ENCODE data around the gene LLGL2.
A peak's percentile ranks its signal among the peaks of the same experiment; 100 is the strongest.
"Not testable (repeated sequence)": the region's sequence is repeated elsewhere in the genome, so short reads cannot be mapped to it uniquely, and the experiment has no call there.

Gene LLGL2

DNA sequence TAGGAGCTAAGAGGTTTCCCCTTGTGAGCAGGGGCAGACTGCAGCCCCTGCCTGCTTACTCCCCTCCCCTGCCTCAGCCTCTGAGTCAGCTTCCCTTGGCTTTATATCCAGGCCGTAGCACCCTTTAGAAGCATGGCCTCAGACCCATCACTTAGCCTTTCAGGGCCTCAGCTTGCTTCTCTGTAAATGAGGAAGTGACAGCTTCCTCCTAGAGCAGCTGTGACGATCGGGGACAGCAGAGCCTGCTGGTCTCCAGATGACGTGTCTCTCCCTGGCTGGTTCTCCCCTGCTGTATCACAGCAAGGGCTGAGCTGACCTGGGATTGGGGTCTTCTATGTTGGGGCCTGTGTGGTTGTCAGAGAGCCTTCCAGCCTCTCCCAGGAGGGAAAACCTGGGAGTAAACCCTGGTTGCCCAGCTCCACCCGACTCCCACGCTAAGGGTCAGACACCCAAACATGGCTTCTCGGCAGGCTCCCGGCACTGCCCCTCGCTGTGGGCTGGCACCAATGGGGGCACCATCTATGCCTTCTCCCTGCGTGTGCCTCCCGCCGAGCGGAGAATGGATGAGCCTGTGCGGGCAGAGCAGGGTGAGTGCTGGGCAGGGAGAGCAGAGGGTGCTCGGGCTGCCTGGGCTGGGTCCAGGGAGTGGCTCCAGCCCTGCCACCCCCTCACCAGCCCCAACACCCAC is 45.8 kb downstream of the LLGL2 start:
- Mint-ChIP-seq H3K36me3 (peaks cover 11% of the 10 kb centered on the region), H3K4me1 (peaks cover 26% of the 10 kb centered on the region), H3K27me3 (no peaks in the 10 kb centered on the region), H3K9me3 (no peaks in the 10 kb centered on the region), H3K4me3 (peak overlapping the region; percentile 63), H3K27ac (peak overlapping the region; percentile 96)
- peak; percentile 96 for ATAC-seq

DNA sequence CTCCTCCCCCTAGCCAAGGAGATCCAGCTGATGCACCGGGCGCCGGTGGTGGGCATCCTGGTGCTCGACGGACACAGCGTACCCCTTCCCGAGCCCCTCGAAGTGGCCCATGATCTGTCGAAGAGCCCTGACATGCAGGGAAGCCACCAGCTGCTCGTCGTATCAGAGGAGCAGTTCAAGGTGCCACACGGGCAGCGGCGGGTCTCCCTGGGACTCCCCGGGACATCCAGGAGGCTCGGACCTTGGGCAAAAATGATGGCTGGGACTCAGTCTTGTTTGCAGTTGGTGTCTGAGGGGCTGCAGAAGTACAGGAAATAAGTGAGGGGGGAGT is 46.4 kb downstream of the LLGL2 start:
- Mint-ChIP-seq H3K4me3 (no peak overlapping the region), H3K9me3 (no peaks in the 10 kb centered on the region), H3K36me3 (peaks cover 11% of the 10 kb centered on the region), H3K4me1 (peaks cover 20% of the 10 kb centered on the region), H3K27me3 (no peaks in the 10 kb centered on the region), H3K27ac (peak overlapping the region; percentile 96)
- no peak for ATAC-seq

DNA sequence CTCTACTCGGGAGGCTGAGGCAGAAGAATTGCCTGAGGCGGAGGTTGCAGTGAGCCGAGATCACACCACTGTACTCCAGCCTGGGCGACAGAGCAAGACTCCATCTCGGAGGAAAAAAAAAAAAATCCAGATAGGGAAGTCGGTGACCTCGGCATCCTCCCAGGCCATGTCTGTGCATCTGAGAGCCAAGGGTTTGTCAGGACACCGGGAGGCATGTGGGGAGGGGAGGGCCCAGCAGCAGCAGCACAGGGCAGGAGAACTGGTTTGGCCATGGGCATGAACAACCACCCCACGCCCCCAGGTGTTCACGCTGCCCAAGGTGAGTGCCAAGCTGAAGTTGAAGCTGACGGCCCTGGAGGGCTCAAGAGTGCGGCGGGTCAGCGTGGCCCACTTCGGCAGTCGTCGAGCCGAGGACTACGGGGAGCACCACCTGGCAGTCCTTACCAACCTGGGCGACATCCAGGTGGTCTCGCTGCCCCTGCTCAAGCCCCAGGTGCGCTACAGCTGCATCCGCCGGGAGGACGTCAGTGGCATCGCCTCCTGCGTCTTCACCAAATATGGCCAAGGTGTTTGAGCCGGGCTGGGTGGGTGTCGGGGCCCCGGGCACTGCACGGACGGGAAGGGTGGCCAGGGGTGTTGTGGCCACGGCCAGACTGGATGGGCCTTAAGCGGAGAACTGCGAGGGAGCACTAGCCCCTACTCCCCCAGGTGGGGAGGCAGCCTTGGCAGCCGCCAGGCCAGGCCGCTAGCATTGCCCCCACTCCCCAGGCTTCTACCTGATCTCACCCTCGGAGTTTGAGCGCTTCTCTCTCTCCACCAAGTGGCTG is 47.4 kb downstream of the LLGL2 start:
- Mint-ChIP-seq H3K36me3 (peaks cover 11% of the 10 kb centered on the region), H3K27ac (no peak overlapping the region), H3K4me3 (no peak overlapping the region), H3K27me3 (no peaks in the 10 kb centered on the region), H3K9me3 (no peaks in the 10 kb centered on the region), H3K4me1 (peaks cover 17% of the 10 kb centered on the region)
- ATAC-seq: no peak

DNA sequence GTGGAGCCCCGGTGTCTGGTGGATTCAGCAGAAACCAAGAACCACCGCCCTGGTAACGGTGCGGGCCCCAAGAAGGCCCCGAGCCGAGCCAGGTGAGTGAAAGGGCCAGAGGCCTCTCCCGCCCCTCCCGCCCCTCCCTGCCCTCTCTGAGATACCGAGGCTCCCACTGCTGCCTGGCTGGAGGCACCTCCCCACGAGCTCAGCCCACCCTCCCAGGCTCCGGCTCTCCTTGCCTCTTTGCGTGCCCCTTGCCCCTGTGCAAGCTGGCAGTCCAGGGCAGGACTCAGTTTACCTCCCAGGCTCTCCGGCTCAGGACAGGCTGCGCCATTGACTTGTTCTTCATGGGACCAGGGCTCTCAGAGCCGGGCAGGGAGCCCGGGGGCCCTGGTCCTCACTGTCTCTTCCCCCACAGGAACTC is 48.1 kb downstream of the LLGL2 start:
- Mint-ChIP-seq H3K36me3 (peaks cover 11% of the 10 kb centered on the region), H3K9me3 (no peaks in the 10 kb centered on the region), H3K27me3 (peaks cover 2% of the 10 kb centered on the region), H3K4me3 (no peak overlapping the region), H3K27ac (no peak overlapping the region), H3K4me1 (peaks cover 17% of the 10 kb centered on the region)
- no peak for ATAC-seq

DNA sequence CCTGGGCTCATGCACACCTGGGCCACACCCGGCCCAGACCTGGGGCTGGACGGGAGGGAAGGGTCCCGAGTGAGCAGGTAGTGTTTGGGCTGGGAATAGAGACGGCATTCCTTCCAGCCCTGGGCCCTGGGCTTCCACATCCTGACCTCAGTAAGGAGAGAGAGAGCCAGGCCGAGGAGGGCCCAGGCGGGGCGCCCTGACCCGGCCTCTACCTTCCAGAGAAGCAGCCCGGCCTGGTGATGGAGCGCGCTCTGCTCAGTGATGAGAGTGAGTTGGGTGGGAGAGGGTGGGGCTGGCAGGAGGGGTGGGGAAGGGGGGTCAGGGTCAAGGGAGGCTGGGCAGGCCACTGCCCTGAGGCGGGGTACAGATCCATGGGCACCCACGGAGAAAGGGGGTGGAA is 48.5 kb downstream of the LLGL2 start:
- Mint-ChIP-seq H3K27me3 (peaks cover 6% of the 10 kb centered on the region), H3K9me3 (no peaks in the 10 kb centered on the region), H3K27ac (no peak overlapping the region), H3K36me3 (peaks cover 11% of the 10 kb centered on the region), H3K4me3 (no peak overlapping the region), H3K4me1 (peaks cover 17% of the 10 kb centered on the region)
- ATAC-seq: no peak

DNA sequence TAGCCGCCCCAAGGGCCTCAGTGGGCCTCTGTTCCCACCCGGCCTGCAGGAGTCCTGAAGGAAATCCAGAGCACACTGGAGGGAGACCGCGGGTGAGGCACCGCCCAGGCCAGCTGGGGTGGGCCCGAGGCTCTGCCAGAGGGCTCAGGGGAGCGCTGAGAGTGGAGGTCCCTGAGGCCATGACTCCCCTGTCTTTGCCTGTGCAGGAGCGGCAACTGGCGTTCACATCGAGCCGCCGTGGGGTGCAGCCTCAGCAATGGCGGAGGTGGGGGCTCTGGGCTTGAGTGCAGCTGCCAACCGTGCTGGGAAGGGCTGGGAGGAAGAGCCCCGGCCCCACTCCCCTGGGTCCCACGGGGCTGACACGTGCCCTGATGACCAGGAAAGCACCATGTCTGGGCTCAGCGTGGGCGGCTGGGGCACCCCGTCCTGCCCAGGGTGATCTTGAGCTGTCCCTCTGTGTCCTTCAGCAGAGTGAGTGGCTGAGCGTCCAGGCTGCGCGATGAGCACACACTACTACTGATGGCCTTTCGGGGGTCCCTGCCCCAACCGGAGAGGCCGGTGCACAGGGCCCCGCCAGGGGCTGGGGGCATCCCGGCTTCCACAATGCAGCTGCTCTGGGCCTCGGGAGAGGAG is 49.0 kb downstream of the LLGL2 start:
- no peak overlapping the region for H3K27ac Mint-ChIP-seq
- ATAC-seq: no peak
- no peak overlapping the region for H3K4me3 Mint-ChIP-seq
- peaks cover 17% of the 10 kb centered on the region for H3K4me1 Mint-ChIP-seq
- peaks cover 11% of the 10 kb centered on the region for H3K36me3 Mint-ChIP-seq
- no peaks in the 10 kb centered on the region for H3K9me3 Mint-ChIP-seq
- peaks cover 8% of the 10 kb centered on the region for H3K27me3 Mint-ChIP-seq

GRCh38 chr17:75575197-75575596 is 49.7 kb downstream of the LLGL2 start:
- Mint-ChIP-seq H3K27me3 (peaks cover 10% of the 10 kb centered on the region), H3K4me1 (peaks cover 17% of the 10 kb centered on the region), H3K36me3 (peaks cover 11% of the 10 kb centered on the region), H3K9me3 (no peaks in the 10 kb centered on the region), H3K27ac (no peak overlapping the region), H3K4me3 (no peak overlapping the region)
- ATAC-seq: no peak

GRCh38 chr17:75575728-75576127 is 50.2 kb downstream of the LLGL2 start:
- ATAC-seq: no peak
- H3K9me3 Mint-ChIP-seq: no peaks in the 10 kb centered on the region

DNA sequence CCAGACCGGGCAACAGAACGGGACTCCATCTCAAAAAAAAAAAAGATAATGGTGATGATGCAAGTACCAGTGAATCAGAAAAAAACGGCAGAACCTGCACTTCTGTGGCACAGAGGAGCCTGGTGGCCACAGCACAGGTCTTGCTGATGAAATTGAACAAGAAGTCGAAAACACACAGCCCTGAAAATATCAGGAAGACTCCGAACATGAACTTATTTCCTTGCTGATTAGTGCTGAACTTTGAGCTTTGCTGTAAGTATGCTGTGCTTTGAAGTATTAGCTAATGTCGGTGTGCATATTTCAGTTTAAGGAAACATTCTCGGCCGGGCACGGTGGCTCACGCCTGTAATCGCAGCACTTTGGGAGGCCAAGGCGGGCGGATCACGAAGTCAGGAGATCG is 51.2 kb downstream of the LLGL2 start:
- H3K4me3 Mint-ChIP-seq: no peak overlapping the region
- H3K36me3 Mint-ChIP-seq: peaks cover 11% of the 10 kb centered on the region
- no peaks in the 10 kb centered on the region for H3K9me3 Mint-ChIP-seq
- no peak for ATAC-seq
- H3K27ac Mint-ChIP-seq: no peak overlapping the region
- H3K27me3 Mint-ChIP-seq: peaks cover 19% of the 10 kb centered on the region
- H3K4me1 Mint-ChIP-seq: peaks cover 3% of the 10 kb centered on the region

More at GRCh38 chr17:75575728-75576127, 50.2 kb downstream of the LLGL2 start:
- Mint-ChIP-seq H3K27me3 (peaks cover 15% of the 10 kb centered on the region), H3K36me3 (peaks cover 11% of the 10 kb centered on the region), H3K4me3 (no peak overlapping the region), H3K4me1 (peaks cover 13% of the 10 kb centered on the region), H3K27ac (no peak overlapping the region)

GRCh38 chr17:75581121-75581725 is 55.7 kb downstream of the LLGL2 start:
- not testable (repeated sequence) for H3K4me3 Mint-ChIP-seq, H3K4me1 Mint-ChIP-seq, H3K27ac Mint-ChIP-seq, H3K9me3 Mint-ChIP-seq, H3K36me3 Mint-ChIP-seq, ATAC-seq
- peaks cover 19% of the 10 kb centered on the region for H3K27me3 Mint-ChIP-seq

DNA sequence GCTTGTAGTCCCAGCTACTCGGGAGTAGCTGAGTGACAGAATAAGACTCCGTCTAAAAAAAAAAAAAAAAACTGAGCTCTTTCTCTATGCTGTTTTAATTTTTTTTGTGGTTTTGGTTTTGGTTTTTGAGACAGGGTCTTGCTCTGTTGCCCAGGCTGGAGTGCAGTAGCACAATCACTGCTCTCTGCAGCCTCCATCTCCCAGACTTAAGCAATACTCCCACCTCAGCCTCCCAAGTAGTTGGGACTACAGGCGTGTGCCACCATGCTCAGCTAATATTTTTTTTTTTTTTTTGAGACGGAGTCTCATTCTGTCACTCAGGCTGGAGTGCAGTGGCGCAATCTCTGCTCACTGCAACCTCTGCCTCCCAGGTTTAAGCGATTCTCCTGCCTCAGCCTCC is 57.7 kb downstream of the LLGL2 start:
- not testable (repeated sequence) for ATAC-seq, H3K9me3 Mint-ChIP-seq, H3K36me3 Mint-ChIP-seq, H3K4me1 Mint-ChIP-seq, H3K4me3 Mint-ChIP-seq, H3K27ac Mint-ChIP-seq
- peaks cover 19% of the 10 kb centered on the region for H3K27me3 Mint-ChIP-seq

DNA sequence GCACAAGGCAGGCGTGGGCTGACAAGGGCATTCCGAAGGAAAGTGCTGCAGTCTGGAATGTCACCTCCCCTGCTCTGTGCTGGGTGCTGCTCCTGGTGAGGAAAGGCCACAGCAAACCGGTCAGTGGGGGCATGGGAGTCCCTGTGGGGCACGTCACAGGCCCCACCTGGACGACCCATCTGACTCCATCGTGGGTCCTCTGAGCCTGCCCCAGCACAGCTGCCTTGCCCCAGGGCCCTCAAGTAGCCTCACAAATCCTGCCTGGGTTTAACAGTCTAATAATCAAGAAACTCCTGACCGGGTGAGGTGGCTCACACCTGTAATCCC is 59.3 kb downstream of the LLGL2 start:
- no peak for ATAC-seq
- Mint-ChIP-seq H3K4me1 (peaks cover 6% of the 10 kb centered on the region), H3K27ac (no peak overlapping the region), H3K36me3 (no peaks in the 10 kb centered on the region), H3K9me3 (no peaks in the 10 kb centered on the region), H3K27me3 (peaks cover 11% of the 10 kb centered on the region), H3K4me3 (no peak overlapping the region)

DNA sequence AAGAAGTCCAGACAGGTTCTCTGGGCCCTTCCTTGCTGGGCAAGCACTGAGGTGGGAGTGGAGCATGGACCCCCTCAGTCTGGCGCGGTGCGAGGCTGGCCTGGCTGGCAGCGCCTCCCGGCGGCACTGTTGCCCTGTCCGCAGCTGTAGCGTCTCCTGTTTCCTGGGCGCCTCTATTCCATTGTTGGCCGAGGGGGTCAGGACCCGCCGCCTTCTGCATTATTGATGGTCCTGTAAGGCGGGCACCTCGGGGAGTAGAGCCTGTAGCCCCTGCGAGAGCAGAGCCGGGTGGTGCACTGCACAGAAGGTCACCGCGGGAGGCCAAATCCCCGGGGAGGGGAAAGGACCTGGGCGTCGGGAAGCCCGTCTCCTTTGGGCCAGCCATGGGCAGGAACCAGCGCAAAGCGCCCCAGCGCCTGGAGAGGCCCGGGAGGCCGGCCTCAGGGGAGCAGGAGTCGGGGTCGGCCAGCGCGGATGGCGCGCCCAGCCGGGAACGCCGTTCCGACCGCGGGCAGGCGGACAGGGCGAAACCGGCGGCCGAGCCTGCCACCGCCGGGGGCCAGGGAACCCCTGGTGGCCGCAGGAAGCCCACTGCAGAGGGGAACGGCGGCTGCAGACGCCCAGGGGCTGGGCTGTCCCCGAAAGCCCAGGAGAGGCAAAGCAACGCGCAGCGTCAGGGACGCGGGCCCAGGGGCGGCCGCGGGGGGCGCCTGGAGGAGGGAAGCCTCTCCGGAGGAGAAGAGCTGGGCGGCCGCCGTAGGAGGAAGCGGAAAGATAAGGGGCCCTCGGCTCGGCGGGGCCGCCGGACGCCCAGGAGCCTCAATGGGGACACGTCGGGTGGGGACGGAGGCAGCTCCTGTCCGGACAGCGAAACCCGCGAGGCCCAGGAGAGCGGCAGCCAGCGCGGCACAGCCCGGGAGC is 62.4 kb downstream of the LLGL2 start, which contains the start of gene MYO15B:
TSS of gene MYO15B (plus strand) at position 126 of the 921 bp plus-strand sequence. CDS start at position 384, 258 bp downstream.
- no peaks in the 10 kb centered on the region for H3K36me3 Mint-ChIP-seq
- ATAC-seq: peak; percentile 47
- no peaks in the 10 kb centered on the region for H3K9me3 Mint-ChIP-seq
- H3K4me3 Mint-ChIP-seq: peak within 1 kb of the TSS; percentile 81
- no peaks in the 10 kb centered on the region for H3K27me3 Mint-ChIP-seq
- peaks cover 20% of the 10 kb centered on the region for H3K4me1 Mint-ChIP-seq
- peak within 1 kb of the TSS; percentile 66 for H3K27ac Mint-ChIP-seq

GRCh38 chr17:75588596-75589011 is 63.1 kb downstream of the LLGL2 start:
- no peaks in the 10 kb centered on the region for H3K36me3 Mint-ChIP-seq
- H3K9me3 Mint-ChIP-seq: no peaks in the 10 kb centered on the region
- H3K4me1 Mint-ChIP-seq: peaks cover 20% of the 10 kb centered on the region
- H3K27me3 Mint-ChIP-seq: no peaks in the 10 kb centered on the region
- peak overlapping the region; percentile 66 for H3K27ac Mint-ChIP-seq
- H3K4me3 Mint-ChIP-seq: peak overlapping the region; percentile 81
- ATAC-seq: peak; percentile 50
